HT-29 (cell line): Measurements from ENCODE around the gene GPX1. TPM values are rescaled to one million over a fixed set of nuclear protein-coding genes. Genes with fewer than 3 reads are reported as not detected.
"Not testable (repeated sequence)": the region's sequence is repeated elsewhere in the genome, so short reads cannot be mapped to it uniquely, and the experiment has no call there.

Experiments
- DNase-seq: peaks from one replicate; pipeline ENCODE4 v3.0.0-alpha.2; 2015; ENCODE audit warnings: low spot score
- total RNA-seq: library from RNA; depleted of rRNA; stranded (reverse); fragments of >200 nt; shearing (Covaris generic); gene quantifications from 2 replicates; pipeline ENCODE4 v1.2.3, GENCODE V29; 2014; rRNA removed

Gene GPX1
- total RNA-seq: 500 and 516 TPM in 2 replicates

GRCh38 chr3:49358217-49358883, at the start of gene GPX1:
GPX1 (minus strand) TSS chr3:49358353; CDS start chr3:49358278, 75 bp downstream.
- DNase-seq: peak; percentile 92

- no peak for DNase-seq
These were observed 48.7 kb upstream of the GPX1 start for GRCh38 chr3:49406571-49407565.

DNA sequence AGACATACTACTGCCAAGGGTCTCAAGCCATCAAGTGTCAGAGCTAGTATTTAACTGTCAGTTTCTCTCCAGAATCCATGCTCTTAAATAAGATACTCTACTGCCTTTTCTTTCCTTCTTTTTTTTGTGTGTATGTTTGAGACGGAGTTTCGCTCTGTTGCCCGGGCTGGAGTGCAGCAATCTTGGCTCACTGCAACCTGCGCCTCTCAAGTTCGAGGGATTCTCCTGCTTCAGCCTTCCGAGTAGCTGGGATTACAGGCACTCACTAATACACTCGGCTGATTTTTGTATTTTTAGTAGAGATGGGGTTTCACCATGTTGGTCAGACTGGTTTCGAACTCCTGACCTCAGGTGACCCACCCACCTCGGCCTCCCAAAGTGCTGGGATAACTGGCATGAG, 47.4 kb upstream of the GPX1 start:
- not testable (repeated sequence) for DNase-seq

- DNase-seq: no peak
These were observed 45.7 kb upstream of the GPX1 start for GRCh38 chr3:49403891-49404290.

DNA sequence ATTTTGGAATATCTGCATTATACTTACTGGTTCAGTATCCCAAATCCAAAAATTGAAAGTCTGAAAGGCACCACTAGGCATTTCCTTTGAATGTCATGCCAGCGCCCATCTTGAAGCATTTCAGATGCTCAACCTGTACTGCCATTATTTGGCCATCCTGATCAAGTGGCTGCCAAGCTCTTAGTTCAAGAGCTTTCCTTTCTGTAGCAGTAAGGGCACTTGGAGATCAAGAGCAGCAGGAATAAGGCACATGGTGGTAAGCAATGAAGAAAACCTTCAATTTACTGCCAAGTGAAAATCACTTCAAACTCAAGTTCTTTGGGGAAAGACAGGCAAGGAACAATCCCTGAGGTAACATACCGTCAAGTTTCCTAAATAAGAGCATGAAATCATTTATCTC, 43.6 kb upstream of the GPX1 start:
- no peak for DNase-seq

- no peak for DNase-seq
These were observed 41.3 kb upstream of the GPX1 start for GRCh38 chr3:49399461-49399860.

DNA sequence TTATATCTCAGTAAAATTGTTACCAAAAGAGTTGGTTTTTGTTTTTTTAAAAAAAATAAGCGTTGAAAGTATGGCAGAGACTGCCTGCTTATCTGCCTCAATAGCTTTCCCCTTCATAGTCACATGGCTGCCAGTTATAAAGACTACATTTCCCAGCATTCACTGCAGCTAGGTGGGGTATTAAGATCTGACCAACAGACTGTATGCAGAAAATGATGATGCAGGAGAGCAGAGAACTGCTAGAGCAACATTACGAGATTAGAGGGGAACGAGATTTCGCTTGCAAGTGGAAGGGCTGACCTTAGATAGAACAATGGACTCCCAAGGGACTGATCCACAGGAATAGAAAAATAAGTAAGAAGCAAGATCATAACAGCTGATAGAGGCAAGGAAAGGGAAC, 39.3 kb upstream of the GPX1 start:
- no peak for DNase-seq

- not testable (repeated sequence) for DNase-seq
These were observed 33.2 kb upstream of the GPX1 start for GRCh38 chr3:49391310-49391709.

DNA sequence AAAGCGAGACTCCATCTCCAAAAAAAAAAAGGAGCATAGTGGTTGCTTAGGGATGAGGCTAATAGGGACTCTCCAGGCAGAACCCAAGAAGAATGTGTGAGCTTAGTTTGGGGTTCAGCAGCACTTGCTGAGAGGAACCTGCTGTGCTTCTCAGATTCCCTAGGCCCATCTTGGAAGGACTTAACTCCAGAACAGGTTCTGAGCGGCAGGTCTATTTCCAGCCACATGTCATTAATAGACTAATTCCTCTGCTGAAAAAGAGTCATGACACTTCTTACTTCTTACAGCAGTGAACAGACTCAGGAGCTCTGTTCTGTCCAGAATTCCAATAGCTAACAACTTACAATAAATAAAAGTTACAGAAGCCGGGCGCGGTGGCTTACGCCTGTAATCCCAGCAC, 31.1 kb upstream of the GPX1 start:
- no peak for DNase-seq

- DNase-seq: no peak
These were observed 30.2 kb upstream of the GPX1 start for GRCh38 chr3:49388289-49388820.

DNA sequence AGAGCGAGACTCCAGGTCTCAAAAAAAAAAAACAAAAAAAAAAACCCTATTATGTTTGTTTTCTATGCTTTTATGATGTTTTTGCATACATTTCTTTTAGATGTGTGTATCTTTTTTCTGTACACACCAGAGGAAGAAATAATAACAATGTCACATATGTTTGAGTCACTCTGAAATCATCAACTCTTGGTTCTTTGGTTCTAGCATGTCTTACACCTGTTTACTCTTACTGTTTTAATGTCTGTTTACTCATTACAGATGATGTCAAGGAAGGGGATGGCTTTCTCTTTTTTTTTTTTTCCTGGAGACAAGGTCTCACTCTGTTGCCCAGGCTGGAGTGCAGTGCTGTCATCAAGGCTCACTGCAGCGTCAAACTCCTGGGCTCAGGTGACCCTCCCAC, 29.6 kb upstream of the GPX1 start:
- DNase-seq: no peak

GRCh38 chr3:49386056-49386756, 28.1 kb upstream of the GPX1 start:
- DNase-seq: no peak

DNA sequence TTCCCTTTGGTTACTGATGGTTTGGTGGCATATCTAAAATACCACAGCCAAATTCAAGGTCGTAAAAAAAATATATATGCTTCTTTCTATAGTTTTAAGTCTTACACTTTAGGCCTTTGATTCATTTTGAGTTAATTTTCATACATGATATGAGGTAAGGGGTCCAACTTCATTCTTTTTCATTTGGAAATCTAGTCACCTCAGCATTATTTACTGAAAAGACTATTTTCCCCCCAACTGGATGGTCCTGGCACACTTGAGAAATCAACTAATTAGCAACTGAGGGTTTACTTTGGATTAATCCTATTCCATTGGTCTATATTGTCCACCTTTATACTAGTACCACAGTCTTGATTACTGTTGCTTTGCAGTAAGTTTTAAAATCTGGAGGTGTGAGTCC, 27.5 kb upstream of the GPX1 start:
- no peak for DNase-seq

- no peak for DNase-seq
These were observed 25.2 kb upstream of the GPX1 start for GRCh38 chr3:49383387-49383786.

- DNase-seq: no peak
These were observed 20.2 kb upstream of the GPX1 start for GRCh38 chr3:49378249-49378895.

- no peak for DNase-seq
These were observed 19.3 kb upstream of the GPX1 start for GRCh38 chr3:49377483-49377882.

DNA sequence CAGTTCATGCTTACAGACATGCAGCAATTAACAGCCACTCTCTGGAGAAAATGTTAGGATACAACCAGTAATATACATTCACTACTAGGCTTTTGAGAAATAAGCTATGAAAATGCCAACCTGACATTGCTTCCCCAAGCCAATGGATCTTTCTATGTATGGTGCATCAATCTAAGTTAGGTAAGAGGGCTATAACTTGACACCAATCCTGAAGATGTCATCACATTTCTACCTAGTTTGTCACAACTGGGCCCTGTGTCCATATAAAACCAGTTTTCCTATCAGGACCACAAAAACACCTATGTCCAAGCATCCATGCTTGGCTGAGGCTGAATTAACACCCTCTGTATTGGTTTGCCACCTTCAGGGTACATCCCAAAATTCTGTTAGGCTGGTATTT, 13.8 kb upstream of the GPX1 start:
- DNase-seq: no peak

GRCh38 chr3:49370585-49371290, 12.6 kb upstream of the GPX1 start:
- no peak for DNase-seq

DNA sequence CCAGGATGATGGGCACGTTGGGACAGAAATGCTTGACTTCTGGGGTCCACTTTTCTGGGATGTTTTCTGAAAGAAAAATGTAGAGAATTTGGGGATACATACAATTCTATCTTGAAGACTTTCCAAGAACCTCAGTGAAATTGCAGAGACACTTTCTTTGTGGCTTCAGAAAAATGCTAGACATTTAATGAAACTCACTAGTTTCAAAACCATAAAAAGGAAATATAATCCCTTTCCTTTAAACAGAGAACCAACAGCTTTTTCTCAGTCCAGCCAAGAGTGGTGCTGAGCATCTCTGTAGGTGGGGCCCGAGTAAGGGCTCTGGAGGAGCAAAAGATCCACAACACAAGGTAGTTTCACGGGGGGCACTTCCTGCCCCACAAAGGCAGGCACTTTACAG, 4.4 kb upstream of the GPX1 start:
- DNase-seq: no peak

DNA sequence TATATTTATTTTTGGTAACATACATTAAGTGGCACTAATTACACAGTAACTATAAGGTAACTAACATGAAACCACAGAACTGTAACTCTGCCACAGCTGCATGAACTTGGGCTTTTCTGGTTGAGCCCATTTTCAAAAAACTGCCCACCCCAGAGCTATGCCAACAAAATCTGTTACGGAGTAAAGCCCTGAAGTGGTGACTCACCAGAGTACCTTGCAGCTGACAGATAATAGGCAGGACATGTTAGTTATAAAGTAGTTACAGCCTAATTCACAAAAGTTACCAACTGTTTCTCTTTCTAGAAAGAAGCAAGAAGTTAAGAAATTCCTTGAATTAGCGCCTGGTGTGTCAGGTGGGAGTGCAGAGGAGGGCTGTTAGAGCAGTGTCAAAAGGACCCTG, 1.5 kb upstream of the GPX1 start:
- no peak for DNase-seq

- DNase-seq: no peak
These were observed 702 bp upstream of the GPX1 start for GRCh38 chr3:49358884-49359225.
